ENCODE measurements around the gene TECPR1. TPM values are rescaled to one million over a fixed set of nuclear protein-coding genes. Genes with fewer than 3 reads are reported as not detected.

TECPR1 gene
- total RNA-seq, 1 experiment from 2014 or later, result 21.5 TPM

- TF ChIP-seq PREB (CRISPR knock-in tag; IDR thresholded peaks at IDR 0.05; ENCODE audit: borderline replicate concordance) (no peak), ETV6 (CRISPR knock-in tag; IDR thresholded peaks at IDR 0.05) (no peak), TP53 (CRISPR knock-in tag; IDR thresholded peaks at IDR 0.05) (no peak), ZNF138 (CRISPR knock-in tag; conservative IDR thresholded peaks at IDR 0.05) (no peak)
- TF ChIP-seq, protein P1, sequence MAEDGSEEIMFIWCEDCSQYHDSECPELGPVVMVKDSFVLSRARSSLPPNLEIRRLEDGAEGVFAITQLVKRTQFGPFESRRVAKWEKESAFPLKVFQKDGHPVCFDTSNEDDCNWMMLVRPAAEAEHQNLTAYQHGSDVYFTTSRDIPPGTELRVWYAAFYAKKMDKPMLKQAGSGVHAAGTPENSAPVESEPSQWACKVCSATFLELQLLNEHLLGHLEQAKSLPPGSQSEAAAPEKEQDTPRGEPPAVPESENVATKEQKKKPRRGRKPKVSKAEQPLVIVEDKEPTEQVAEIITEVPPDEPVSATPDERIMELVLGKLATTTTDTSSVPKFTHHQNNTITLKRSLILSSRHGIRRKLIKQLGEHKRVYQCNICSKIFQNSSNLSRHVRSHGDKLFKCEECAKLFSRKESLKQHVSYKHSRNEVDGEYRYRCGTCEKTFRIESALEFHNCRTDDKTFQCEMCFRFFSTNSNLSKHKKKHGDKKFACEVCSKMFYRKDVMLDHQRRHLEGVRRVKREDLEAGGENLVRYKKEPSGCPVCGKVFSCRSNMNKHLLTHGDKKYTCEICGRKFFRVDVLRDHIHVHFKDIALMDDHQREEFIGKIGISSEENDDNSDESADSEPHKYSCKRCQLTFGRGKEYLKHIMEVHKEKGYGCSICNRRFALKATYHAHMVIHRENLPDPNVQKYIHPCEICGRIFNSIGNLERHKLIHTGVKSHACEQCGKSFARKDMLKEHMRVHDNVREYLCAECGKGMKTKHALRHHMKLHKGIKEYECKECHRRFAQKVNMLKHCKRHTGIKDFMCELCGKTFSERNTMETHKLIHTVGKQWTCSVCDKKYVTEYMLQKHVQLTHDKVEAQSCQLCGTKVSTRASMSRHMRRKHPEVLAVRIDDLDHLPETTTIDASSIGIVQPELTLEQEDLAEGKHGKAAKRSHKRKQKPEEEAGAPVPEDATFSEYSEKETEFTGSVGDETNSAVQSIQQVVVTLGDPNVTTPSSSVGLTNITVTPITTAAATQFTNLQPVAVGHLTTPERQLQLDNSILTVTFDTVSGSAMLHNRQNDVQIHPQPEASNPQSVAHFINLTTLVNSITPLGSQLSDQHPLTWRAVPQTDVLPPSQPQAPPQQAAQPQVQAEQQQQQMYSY (CRISPR knock-in tag; IDR thresholded peaks at IDR 0.05), result no peak
- Mint-ChIP-seq H3K27me3 (ENCODE audit: low read depth) (no peaks in the 10 kb centered on the region), H3K4me1 (no peaks in the 10 kb centered on the region), H3K36me3 (no peaks in the 10 kb centered on the region), H3K4me3 (no peak overlapping the region), H3K27ac (no peak overlapping the region), H3K9me3 (no peaks in the 10 kb centered on the region)
- ATAC-seq, result no peak
- ChIA-PET POLR2A (interaction anchor here (0.7 kb wide), 1 partner anchor 16 kb away, joined by 4 read pairs; no protein-coding TSS in a partner anchor), CTCF (interaction anchor here (1.0 kb wide), 1 partner anchor 211 kb away, joined by 3 read pairs; no protein-coding TSS in a partner anchor)
- DNase-seq (ENCODE audit: low spot score), result no peak
These were observed 19.2 kb downstream of the TECPR1 start for GRCh38 chr7:98232799-98233198.

- Mint-ChIP-seq H3K27ac (no peak overlapping the region), H3K9me3 (no peaks in the 10 kb centered on the region), H3K27me3 (ENCODE audit: low read depth) (no peaks in the 10 kb centered on the region), H3K36me3 (no peaks in the 10 kb centered on the region), H3K4me3 (no peak overlapping the region), H3K4me1 (no peaks in the 10 kb centered on the region)
- DNase-seq (ENCODE audit: low spot score) (no peak), ATAC-seq (no peak)
- POLR2A ChIA-PET, result interaction anchor here (0.7 kb wide), 1 partner anchor 17 kb away, joined by 4 read pairs; no protein-coding TSS in a partner anchor
- CTCF ChIA-PET, result interaction anchor here (1.0 kb wide), 1 partner anchor 211 kb away, joined by 3 read pairs; no protein-coding TSS in a partner anchor
- TF ChIP-seq RELA (CRISPR knock-in tag; IDR thresholded peaks at IDR 0.05; ENCODE audit: borderline replicate concordance), result no peak
- no peak for TF ChIP-seq ZNF121 (CRISPR knock-in tag; IDR thresholded peaks at IDR 0.05)
- TF ChIP-seq FOXP1 (CRISPR knock-in tag; IDR thresholded peaks at IDR 0.05; ENCODE audit: borderline replicate concordance), result no peak
- TF ChIP-seq NR3C1 (CRISPR knock-in tag; conservative IDR thresholded peaks at IDR 0.05; ENCODE audit: low read depth), result no peak
- no peak for TF ChIP-seq CBFB (CRISPR knock-in tag; IDR thresholded peaks at IDR 0.05; ENCODE audit: low read depth)
- no peak for TF ChIP-seq ATF3 (CRISPR knock-in tag; conservative IDR thresholded peaks at IDR 0.05)
- TF ChIP-seq AR (CRISPR knock-in tag; IDR thresholded peaks at IDR 0.05), result no peak
- no peak for TF ChIP-seq TEAD4 (CRISPR knock-in tag; IDR thresholded peaks at IDR 0.05)
- no peak for TF ChIP-seq GABPB1 (CRISPR knock-in tag; IDR thresholded peaks at IDR 0.05)
- no peak for TF ChIP-seq MXD4 (CRISPR knock-in tag; IDR thresholded peaks at IDR 0.05; ENCODE audit: borderline replicate concordance)
- TF ChIP-seq PREB (CRISPR knock-in tag; IDR thresholded peaks at IDR 0.05; ENCODE audit: borderline replicate concordance), result no peak
- TF ChIP-seq, protein P2, sequence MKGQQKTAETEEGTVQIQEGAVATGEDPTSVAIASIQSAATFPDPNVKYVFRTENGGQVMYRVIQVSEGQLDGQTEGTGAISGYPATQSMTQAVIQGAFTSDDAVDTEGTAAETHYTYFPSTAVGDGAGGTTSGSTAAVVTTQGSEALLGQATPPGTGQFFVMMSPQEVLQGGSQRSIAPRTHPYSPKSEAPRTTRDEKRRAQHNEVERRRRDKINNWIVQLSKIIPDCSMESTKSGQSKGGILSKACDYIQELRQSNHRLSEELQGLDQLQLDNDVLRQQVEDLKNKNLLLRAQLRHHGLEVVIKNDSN (CRISPR knock-in tag; IDR thresholded peaks at IDR 0.05), result no peak
- TF ChIP-seq, protein P3, sequence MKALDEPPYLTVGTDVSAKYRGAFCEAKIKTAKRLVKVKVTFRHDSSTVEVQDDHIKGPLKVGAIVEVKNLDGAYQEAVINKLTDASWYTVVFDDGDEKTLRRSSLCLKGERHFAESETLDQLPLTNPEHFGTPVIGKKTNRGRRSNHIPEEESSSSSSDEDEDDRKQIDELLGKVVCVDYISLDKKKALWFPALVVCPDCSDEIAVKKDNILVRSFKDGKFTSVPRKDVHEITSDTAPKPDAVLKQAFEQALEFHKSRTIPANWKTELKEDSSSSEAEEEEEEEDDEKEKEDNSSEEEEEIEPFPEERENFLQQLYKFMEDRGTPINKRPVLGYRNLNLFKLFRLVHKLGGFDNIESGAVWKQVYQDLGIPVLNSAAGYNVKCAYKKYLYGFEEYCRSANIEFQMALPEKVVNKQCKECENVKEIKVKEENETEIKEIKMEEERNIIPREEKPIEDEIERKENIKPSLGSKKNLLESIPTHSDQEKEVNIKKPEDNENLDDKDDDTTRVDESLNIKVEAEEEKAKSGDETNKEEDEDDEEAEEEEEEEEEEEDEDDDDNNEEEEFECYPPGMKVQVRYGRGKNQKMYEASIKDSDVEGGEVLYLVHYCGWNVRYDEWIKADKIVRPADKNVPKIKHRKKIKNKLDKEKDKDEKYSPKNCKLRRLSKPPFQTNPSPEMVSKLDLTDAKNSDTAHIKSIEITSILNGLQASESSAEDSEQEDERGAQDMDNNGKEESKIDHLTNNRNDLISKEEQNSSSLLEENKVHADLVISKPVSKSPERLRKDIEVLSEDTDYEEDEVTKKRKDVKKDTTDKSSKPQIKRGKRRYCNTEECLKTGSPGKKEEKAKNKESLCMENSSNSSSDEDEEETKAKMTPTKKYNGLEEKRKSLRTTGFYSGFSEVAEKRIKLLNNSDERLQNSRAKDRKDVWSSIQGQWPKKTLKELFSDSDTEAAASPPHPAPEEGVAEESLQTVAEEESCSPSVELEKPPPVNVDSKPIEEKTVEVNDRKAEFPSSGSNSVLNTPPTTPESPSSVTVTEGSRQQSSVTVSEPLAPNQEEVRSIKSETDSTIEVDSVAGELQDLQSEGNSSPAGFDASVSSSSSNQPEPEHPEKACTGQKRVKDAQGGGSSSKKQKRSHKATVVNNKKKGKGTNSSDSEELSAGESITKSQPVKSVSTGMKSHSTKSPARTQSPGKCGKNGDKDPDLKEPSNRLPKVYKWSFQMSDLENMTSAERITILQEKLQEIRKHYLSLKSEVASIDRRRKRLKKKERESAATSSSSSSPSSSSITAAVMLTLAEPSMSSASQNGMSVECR (CRISPR knock-in tag; IDR thresholded peaks at IDR 0.05; ENCODE audit: borderline replicate concordance), result no peak
- TF ChIP-seq NFE2L1 (CRISPR knock-in tag; IDR thresholded peaks at IDR 0.05), result no peak
- TF ChIP-seq, protein P4, sequence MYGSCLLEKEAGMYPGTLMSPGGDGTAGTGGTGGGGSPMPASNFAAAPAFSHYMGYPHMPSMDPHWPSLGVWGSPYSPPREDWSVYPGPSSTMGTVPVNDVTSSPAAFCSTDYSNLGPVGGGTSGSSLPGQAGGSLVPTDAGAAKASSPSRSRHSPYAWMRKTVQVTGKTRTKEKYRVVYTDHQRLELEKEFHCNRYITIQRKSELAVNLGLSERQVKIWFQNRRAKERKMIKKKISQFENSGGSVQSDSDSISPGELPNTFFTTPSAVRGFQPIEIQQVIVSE (CRISPR knock-in tag; IDR thresholded peaks at IDR 0.05; ENCODE audit: borderline replicate concordance), result no peak
- TF ChIP-seq ATF1 (CRISPR knock-in tag; IDR thresholded peaks at IDR 0.05), result no peak
These were observed 19.8 kb downstream of the TECPR1 start for GRCh38 chr7:98232263-98232585.
